ENCODE results near the gene CEP76.

GRCh38 chr18:12722731-12723130, 20.2 kb upstream of the CEP76 start:
- TF ChIP-seq CTCF (IDR thresholded peaks at IDR 0.05) (no peak), POLR2AphosphoS5 (IDR thresholded peaks at IDR 0.05) (no peak), POLR2A (IDR thresholded peaks at IDR 0.05) (no peak), EP300 (IDR thresholded peaks at IDR 0.05) (no peak)

Data from sigmoid colon (tissue), 4 donors.